ENCODE results near the gene KNG1.

KNG1 gene

DNA sequence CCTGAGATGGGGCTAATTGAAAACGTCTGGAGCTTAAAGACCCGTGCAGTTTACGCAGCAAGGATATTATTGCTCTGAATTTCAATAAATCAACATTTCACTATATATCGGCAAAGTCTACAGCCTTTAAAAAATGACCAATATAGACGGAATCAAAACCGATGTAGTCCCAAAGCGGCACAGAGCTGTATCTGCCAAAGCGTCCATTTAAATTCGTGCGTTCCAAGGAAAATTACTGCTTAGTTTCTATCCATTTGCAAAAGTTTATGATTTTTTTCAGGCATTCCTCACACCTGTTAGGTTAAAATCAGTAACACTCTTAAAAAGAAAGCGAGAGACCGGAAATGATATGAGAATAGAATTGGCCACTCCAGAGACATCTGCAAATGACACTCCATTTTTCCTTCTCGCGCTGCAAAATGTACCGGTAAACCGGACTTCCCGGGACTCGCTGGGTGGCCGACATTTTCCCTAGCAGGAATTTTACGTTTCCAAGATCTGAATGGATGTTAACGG is 65.4 kb downstream of the KNG1 start:
- DNase-seq (ENCODE audit: extremely low spot score) = peak; percentile 51
- no peak for TF ChIP-seq CTCF (IDR thresholded peaks at IDR 0.05; ENCODE audit: control extremely low read depth, extremely low read depth, low read depth, missing control alignments)
- ChIA-PET POLR2A (interaction anchor here (0.6 to 3.2 kb wide), 16 partner anchors 10 to 845 kb away, joined by 3 to 17 read pairs (median 5); partner anchors contain the start of genes RPL39L and TRA2B), CTCF (interaction anchor here (0.9 to 2.8 kb wide), 3 partner anchors 19 to 166 kb away, joined by 3 to 7 read pairs (median 5); no protein-coding TSS in a partner anchor)

DNA sequence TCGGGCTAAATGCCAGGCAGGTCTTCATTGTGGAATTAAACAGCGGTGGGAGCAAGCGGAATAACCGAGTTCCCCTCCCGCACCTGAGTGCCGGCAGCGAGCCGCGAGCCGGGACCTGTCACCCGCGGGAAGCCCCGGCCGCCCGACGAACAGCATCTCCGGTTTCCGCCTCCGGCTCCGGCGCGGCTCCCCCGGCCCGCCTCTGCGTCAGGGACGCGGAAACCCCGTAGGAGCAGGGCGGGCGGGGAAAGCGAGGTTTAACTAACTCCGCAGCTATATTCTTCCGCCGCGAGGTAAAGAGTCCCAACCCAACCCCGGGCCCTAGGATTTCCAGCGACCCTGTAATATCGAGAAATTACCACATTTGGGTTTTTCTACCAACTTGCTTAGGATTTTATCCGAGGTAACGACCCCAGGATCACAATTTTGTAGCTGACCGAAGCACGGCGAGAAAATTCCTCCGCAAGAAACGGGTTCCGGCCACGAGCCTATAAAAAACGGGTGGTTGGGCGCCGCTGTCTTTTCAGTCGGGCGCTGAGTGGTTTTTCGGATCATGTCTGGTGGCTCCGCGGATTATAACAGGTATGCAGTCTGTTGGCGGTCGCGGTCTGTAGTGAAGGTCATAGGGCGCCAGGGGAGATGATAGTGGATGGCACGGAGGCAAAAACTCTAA is 66.0 kb downstream of the KNG1 start, which contains the start of gene EIF4A2:
TSS of gene EIF4A2 (plus strand) at position 520 of the 673 bp plus-strand sequence. CDS start at position 554, 34 bp downstream.
- DNase-seq (ENCODE audit: extremely low spot score) = peak; percentile 94
- POLR2A ChIA-PET = interaction anchor here (0.6 to 3.2 kb wide), 22 partner anchors 9 to 845 kb away, joined by 3 to 17 read pairs (median 4); partner anchors contain the start of genes RFC4, RPL39L and TRA2B
- CTCF ChIA-PET = interaction anchor here (0.9 to 2.8 kb wide), 3 partner anchors 19 to 167 kb away, joined by 3 to 7 read pairs (median 5); no protein-coding TSS in a partner anchor
- TF ChIP-seq CTCF (IDR thresholded peaks at IDR 0.05; ENCODE audit: control extremely low read depth, extremely low read depth, low read depth, missing control alignments) = no peak

DNA sequence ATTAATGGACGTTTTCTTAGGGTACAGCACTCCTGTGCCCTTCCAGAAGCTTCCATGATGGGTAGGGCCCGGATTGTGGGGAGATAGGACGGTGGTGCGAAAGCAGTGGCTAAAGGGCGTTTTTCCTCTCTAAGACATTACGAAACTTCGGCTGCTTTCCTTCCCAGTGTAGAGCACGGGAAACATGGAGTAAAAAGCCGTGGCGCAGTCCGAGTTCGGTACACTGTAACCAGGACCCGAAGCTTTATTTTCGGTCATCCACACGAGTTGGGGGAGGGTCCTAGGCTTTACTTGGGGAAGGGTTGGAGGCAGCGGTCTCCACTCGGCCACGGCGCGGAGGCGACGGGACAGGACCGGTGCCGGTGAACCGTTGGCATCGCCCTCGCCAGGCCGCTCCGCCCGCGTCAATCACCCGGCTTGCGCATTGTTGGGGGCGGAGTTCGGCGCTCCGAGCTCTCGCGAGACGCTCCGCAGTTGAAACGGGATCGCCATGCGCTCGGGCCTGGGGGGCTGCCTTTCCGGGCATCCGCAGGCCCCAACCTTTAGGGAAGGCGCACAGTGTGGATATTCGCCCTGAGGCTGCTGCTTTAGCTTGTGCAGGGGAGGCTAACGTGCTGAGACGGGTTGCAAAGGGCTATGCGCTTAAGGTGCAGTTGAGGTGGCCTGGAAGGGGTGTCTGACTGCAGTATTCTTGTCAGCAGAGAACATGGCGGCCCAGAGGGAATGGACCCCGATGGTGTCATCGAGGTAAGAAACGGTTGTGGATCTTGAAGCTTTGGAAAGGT is 66.8 kb downstream of the KNG1 start:
- TF ChIP-seq CTCF (IDR thresholded peaks at IDR 0.05; ENCODE audit: control extremely low read depth, extremely low read depth, low read depth, missing control alignments) = no peak
- CTCF ChIA-PET = interaction anchor here (1.9 to 2.8 kb wide), 2 partner anchors 20 to 167 kb away, joined by 5 to 7 read pairs; no protein-coding TSS in a partner anchor
- POLR2A ChIA-PET = interaction anchor here (0.7 to 3.2 kb wide), 25 partner anchors 9 to 846 kb away, joined by 3 to 17 read pairs (median 4); partner anchors contain the start of genes DNAJB11, RFC4, RPL39L and TRA2B
- DNase-seq (ENCODE audit: extremely low spot score) = peak; percentile 81

- TF ChIP-seq CTCF (IDR thresholded peaks at IDR 0.05; ENCODE audit: control extremely low read depth, extremely low read depth, low read depth, missing control alignments) = no peak
- CTCF ChIA-PET = interaction anchor here (1.3 to 2.8 kb wide), 2 partner anchors 168 kb away, joined by 4 to 7 read pairs; no protein-coding TSS in a partner anchor
- POLR2A ChIA-PET = interaction anchor here (0.7 to 3.2 kb wide), 13 partner anchors 8 to 355 kb away, joined by 3 to 17 read pairs (median 3); partner anchors contain the start of genes DNAJB11, RFC4 and RPL39L
- DNase-seq (ENCODE audit: extremely low spot score) = no peak
These were observed 67.8 kb downstream of the KNG1 start for GRCh38 chr3:186784820-186785494.

DNA sequence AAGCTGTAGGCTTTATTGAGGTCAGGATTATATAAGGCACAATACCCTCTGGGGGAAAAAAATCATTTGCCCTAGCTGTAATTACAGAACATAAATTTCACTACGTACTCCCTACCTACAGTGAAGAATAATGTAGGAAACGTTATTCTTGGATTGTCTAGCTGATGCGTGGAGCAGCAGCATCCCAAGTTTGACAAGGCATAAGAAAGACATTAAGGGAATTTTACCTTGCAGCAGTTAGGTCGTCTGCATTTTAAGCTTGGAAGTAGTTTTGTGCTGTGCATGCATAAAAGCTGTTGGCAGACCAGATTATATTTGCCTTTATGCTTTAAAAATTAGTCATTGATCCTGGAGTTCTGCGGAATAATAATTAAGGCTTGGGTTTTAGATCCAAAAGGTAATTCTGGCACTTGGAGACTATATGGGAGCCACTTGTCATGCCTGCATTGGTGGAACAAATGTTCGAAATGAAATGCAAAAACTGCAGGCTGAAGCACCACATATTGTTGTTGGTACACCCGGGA is 68.4 kb downstream of the KNG1 start:
- ChIA-PET CTCF (interaction anchor here (1.3 kb wide), 1 partner anchor 168 kb away, joined by 4 read pairs; no protein-coding TSS in a partner anchor), POLR2A (interaction anchor here (0.6 to 3.2 kb wide), 6 partner anchors 12 to 354 kb away, joined by 3 to 17 read pairs (median 3); partner anchors contain the start of genes DNAJB11, RFC4 and RPL39L)
- DNase-seq (ENCODE audit: extremely low spot score) = no peak
- no peak for TF ChIP-seq CTCF (IDR thresholded peaks at IDR 0.05; ENCODE audit: control extremely low read depth, extremely low read depth, low read depth, missing control alignments)
